Stimulated activated memory B cell treated with anti-CD40 and anti-IgM and Interleukin-4, amounts not matched to agents 10 μg/mL and 1 μg/mL and 100 μg/mL, for 72 hours (primary cell): ENCODE results near the gene PTER.

Experiments
- ATAC-seq: fragments of 150-1000 bp; cut with Tn5 transposase; 2 replicates; pipeline ENCODE4 v1.10.0; 2021
- H3K27ac Mint-ChIP-seq: one replicate; pipeline ENCODE4 v1.8.0; 2022; ENCODE audit warnings: mild to moderate bottlenecking, mixed read lengths
- H3K27me3 Mint-ChIP-seq: one replicate; pipeline ENCODE4 v1.8.0; 2022; ENCODE audit warnings: mixed read lengths
- H3K36me3 Mint-ChIP-seq: one replicate; pipeline ENCODE4 v1.8.0; 2022; ENCODE audit warnings: mixed read lengths
- H3K4me1 Mint-ChIP-seq: one replicate; pipeline ENCODE4 v1.8.0; 2022; ENCODE audit warnings: mixed read lengths
- H3K4me3 Mint-ChIP-seq: one replicate; pipeline ENCODE4 v1.8.0; 2022; ENCODE audit warnings: mild to moderate bottlenecking, moderate library complexity, mixed read lengths
- H3K9me3 Mint-ChIP-seq: one replicate; pipeline ENCODE4 v1.8.0; 2022; ENCODE audit warnings: mixed read lengths

The PTER gene

DNA sequence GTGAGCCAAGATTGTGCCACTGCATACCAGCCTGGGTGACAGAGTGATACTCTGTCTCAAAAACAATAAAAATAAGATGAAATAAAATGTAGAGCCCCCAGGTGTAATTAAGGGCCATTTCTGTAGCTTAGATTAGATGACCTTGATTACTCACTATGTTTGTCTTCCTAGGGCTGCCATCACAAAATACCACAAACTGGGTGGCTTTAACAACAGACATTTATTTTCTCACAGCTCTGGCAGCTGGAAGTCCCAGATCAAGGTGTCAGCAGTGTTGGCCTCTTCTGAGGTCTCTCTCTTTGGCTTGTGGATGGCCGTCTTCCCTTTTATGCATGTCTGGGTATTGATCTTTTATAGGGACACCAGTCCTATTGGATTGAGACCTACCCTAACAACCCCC is 6.1 kb downstream of the PTER start:
- ATAC-seq = no peak
- H3K4me3 Mint-ChIP-seq = no peak overlapping the region
- H3K36me3 Mint-ChIP-seq = peaks cover 21% of the 10 kb centered on the region
- peaks cover 37% of the 10 kb centered on the region for H3K4me1 Mint-ChIP-seq
- no peaks in the 10 kb centered on the region for H3K27me3 Mint-ChIP-seq
- H3K27ac Mint-ChIP-seq = no peak overlapping the region
- no peaks in the 10 kb centered on the region for H3K9me3 Mint-ChIP-seq

DNA sequence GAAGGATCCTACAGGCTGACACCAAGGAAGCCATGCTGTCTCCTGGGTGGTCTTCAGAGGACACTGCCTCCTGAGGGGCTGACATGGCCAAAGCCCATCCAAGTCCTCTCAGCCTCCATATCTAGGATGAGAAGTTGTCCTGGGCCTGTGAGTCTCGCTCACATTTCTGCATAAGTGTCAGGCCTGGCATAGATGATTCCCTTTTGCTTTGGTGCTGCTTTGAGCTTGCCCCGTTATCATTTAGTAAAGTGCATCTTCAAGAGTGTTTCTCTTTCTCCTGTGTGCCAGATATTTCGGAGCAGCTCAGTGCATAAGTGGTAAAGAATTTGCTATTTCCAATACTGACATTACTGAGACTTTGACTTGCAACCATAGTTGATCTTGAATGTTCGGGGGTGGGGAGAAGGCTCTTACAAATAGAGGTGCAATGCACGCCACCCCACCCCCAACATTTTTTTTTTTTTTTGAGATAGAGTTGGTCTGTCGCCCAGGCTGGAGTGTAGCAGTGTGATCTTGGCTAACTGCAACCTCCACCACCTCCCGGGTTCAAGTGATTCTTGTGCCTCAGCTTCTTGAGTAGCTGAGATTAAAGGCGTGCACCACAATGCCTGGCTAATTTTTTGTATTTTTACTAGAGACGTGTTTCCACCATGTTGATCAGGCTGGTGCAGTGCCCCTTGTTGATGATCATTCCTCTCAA is 9.1 kb downstream of the PTER start:
- H3K9me3 Mint-ChIP-seq = no peaks in the 10 kb centered on the region

DNA sequence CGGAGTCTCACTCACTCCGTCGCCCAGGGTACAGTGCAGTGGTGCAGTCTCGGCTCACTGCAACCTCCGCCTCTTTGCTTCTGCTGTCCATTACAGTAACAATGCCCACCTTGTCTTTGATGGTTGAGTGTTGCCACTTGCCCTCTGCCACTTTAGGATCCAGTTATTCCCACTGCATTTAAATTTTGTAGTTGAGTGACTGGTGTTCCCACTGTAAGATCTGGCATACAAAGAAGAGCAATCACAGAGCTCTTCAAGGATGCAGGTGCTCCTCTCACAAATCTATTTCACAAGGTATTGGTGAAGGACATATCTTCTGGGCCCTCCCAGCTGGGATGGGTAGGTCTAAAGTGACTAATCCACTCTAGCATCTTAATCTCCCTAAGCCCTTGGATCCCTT is 12.6 kb downstream of the PTER start:
- no peak overlapping the region for H3K4me3 Mint-ChIP-seq
- H3K27me3 Mint-ChIP-seq = no peaks in the 10 kb centered on the region
- no peaks in the 10 kb centered on the region for H3K9me3 Mint-ChIP-seq
- no peak for ATAC-seq
- no peaks in the 10 kb centered on the region for H3K4me1 Mint-ChIP-seq
- no peak overlapping the region for H3K27ac Mint-ChIP-seq
- H3K36me3 Mint-ChIP-seq = peaks cover 18% of the 10 kb centered on the region

More for the DNA sequence above, 9.1 kb downstream of the PTER start:
- Mint-ChIP-seq H3K36me3 (peaks cover 28% of the 10 kb centered on the region), H3K4me1 (peaks cover 16% of the 10 kb centered on the region), H3K27ac (no peak overlapping the region), H3K4me3 (no peak overlapping the region), H3K27me3 (no peaks in the 10 kb centered on the region)
- no peak for ATAC-seq

DNA sequence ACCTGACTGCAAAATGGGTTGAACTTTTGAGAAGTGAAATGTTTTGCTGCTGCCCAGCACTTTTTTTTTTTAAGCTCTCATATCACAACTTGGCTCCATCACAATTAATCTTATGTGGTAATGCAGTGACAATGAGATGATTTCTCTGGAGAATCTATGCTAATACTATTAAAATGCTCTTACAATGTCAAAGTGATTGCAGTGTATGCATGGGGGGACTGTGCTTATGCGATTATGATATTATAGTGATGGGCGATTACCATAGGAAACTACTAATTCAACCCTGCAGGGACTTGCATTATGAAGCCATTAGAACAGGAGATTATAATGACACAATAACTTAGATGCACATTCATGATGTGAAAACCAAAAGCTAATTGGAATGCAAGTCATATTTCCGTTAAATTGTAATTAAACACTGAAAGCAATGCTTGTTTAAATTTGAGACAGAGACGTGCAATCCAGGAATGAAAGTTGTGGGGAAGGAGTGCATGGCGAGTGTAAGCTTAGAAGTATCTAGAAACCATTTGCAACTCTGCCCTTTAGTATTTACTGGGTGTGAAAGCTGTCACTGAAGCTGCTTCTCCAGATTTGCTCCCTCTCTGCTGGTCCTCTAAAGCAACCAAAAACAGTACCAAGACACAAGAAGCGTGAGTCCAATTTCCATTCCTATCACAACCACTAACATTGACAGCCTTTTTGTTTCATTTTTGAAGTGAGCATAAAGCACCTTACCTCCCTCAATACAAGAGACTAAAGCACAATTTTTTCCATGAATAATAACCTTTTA is 21.6 kb downstream of the PTER start:
- Mint-ChIP-seq H3K27ac (no peak overlapping the region), H3K36me3 (peaks cover 10% of the 10 kb centered on the region), H3K4me3 (no peak overlapping the region), H3K9me3 (no peaks in the 10 kb centered on the region), H3K27me3 (no peaks in the 10 kb centered on the region), H3K4me1 (no peaks in the 10 kb centered on the region)
- ATAC-seq = no peak

DNA sequence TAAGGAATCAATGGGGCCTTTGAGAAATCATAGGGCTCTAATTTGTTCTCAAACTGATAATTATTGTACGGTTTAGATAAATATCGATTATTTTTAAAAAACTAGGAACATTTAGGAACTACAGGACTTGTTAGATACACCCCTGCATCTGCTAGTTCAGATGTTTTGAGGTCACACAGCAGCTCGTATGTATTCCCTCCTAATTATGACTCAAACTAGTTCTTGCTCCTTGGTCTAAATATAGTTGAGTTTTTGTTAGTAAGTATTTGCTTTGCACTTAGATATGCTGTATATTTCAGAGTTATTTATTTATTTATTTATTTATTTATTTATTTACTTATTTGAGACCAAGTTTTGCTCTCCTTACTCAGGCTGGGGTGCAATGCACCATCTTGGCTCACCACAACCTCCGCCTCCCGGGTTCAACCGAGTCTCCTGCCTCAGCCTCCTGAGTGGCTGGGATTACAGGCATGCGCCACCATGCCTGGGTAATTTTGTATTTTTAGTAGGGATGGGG is 22.7 kb downstream of the PTER start:
- H3K9me3 Mint-ChIP-seq = peaks cover 1% of the 10 kb centered on the region
- no peak for ATAC-seq
- no peak overlapping the region for H3K4me3 Mint-ChIP-seq
- peaks cover 2% of the 10 kb centered on the region for H3K4me1 Mint-ChIP-seq
- H3K27me3 Mint-ChIP-seq = no peaks in the 10 kb centered on the region
- peaks cover 20% of the 10 kb centered on the region for H3K36me3 Mint-ChIP-seq
- no peak overlapping the region for H3K27ac Mint-ChIP-seq

DNA sequence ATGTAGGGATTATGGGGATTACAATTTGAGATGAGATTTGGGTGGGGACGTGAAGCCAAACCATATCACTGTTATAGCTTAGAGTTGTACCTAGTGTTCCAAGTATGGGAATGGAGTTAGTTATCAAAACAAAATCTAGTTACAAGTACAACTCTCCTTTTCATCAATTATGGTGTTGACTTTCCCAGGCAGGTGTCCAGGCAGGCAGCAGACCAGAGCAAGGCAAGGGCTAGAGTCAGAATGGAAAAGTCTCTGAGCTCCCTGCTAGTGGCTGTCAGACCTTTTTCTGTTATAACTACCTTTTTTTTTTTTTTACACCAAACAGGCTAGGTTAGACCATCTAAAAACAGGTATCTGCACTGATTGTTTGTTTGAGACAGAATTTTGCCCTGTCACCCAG is 29.2 kb downstream of the PTER start:
- no peaks in the 10 kb centered on the region for H3K27me3 Mint-ChIP-seq
- no peak for ATAC-seq
- H3K4me1 Mint-ChIP-seq = peaks cover 13% of the 10 kb centered on the region
- H3K9me3 Mint-ChIP-seq = peaks cover 6% of the 10 kb centered on the region
- no peak overlapping the region for H3K4me3 Mint-ChIP-seq
- peaks cover 51% of the 10 kb centered on the region for H3K36me3 Mint-ChIP-seq
- no peak overlapping the region for H3K27ac Mint-ChIP-seq

DNA sequence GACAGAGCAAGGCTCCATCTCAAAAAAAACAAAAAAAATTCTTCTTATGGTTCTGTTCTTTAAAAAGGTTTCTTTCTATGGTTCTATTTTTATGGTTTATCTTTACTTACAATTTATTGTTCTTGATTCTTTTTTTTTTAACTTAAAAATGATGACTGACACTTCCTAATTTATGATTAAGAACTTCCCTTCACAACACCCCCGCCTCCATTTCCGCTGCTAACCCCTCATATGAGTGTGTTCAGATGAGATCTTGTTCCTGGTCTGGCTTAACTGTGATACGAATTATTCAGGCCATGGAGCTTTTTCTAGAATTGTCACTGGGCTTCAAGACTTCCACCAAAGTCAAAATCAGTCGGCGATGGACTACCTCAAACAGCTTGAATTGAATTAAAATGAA is 33.9 kb downstream of the PTER start:
- no peak overlapping the region for H3K4me3 Mint-ChIP-seq
- H3K4me1 Mint-ChIP-seq = peaks cover 9% of the 10 kb centered on the region
- peaks cover 2% of the 10 kb centered on the region for H3K9me3 Mint-ChIP-seq
- no peak for ATAC-seq
- no peaks in the 10 kb centered on the region for H3K27me3 Mint-ChIP-seq
- H3K36me3 Mint-ChIP-seq = peaks cover 37% of the 10 kb centered on the region
- H3K27ac Mint-ChIP-seq = no peak overlapping the region

DNA sequence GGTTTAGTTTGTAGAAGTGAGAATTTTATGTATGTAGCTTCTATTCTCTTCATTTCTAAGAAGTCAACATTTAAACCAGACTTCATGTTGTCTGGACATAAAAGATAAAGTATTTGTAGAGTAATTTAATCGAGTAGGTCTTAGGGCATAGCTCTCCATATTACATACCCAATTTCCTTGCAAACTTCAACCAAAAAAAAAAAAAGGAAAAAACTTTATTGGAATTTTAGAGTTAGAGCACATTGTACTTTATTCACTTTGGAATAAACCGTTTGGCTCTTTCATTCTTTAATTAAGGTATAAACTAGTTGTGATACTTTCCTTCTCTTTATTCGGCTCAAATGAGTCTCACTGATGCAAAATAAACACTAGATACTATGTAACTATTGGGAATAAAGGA is 36.0 kb downstream of the PTER start:
- no peak for ATAC-seq
- peaks cover 2% of the 10 kb centered on the region for H3K9me3 Mint-ChIP-seq
- no peak overlapping the region for H3K4me3 Mint-ChIP-seq
- H3K27me3 Mint-ChIP-seq = no peaks in the 10 kb centered on the region
- peaks cover 34% of the 10 kb centered on the region for H3K36me3 Mint-ChIP-seq
- H3K4me1 Mint-ChIP-seq = peaks cover 9% of the 10 kb centered on the region
- no peak overlapping the region for H3K27ac Mint-ChIP-seq

DNA sequence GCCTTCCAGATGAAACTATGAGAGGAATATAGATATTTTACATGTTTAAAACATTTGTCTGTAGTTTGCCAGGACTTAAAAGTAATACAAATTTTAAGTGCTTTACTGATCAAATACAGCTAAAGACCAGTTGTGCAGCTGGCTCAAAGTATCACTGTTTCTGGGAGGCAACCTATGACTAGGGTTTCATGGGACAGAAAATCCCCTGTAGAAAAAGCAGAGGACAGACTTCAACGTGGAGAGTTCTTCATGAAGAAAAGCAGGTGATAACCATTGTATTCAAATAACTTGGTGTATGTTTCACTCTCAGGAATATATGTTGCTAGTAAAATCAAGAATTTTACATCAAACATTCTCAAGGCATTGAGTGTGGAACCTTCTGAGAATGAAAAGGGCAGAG is 40.9 kb downstream of the PTER start:
- H3K27ac Mint-ChIP-seq = no peak overlapping the region
- no peaks in the 10 kb centered on the region for H3K27me3 Mint-ChIP-seq
- H3K9me3 Mint-ChIP-seq = no peaks in the 10 kb centered on the region
- H3K36me3 Mint-ChIP-seq = peaks cover 20% of the 10 kb centered on the region
- H3K4me1 Mint-ChIP-seq = no peaks in the 10 kb centered on the region
- no peak overlapping the region for H3K4me3 Mint-ChIP-seq
- ATAC-seq = no peak

DNA sequence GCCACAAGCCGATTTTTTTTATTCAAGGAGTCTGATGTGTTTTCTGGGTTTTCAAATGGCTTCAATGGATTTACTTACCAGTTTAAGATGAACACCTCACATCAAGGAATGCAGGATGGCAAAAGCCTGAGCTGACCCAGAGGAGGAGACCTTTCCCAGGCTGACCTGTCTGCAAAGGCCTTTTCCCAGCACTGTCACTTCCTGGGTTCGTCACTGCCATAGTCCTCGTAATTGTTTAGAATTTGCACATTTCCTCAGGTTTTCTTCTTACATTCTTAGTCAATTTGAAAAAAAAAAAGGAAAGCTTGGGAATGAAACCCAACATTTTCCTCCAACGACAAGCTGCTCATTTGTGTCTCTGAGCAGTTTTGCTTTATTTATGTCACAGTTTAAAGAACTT is 42.0 kb downstream of the PTER start:
- no peaks in the 10 kb centered on the region for H3K9me3 Mint-ChIP-seq
- no peaks in the 10 kb centered on the region for H3K27me3 Mint-ChIP-seq
- H3K36me3 Mint-ChIP-seq = peaks cover 17% of the 10 kb centered on the region
- no peaks in the 10 kb centered on the region for H3K4me1 Mint-ChIP-seq
- no peak for ATAC-seq
- no peak overlapping the region for H3K27ac Mint-ChIP-seq
- H3K4me3 Mint-ChIP-seq = no peak overlapping the region

DNA sequence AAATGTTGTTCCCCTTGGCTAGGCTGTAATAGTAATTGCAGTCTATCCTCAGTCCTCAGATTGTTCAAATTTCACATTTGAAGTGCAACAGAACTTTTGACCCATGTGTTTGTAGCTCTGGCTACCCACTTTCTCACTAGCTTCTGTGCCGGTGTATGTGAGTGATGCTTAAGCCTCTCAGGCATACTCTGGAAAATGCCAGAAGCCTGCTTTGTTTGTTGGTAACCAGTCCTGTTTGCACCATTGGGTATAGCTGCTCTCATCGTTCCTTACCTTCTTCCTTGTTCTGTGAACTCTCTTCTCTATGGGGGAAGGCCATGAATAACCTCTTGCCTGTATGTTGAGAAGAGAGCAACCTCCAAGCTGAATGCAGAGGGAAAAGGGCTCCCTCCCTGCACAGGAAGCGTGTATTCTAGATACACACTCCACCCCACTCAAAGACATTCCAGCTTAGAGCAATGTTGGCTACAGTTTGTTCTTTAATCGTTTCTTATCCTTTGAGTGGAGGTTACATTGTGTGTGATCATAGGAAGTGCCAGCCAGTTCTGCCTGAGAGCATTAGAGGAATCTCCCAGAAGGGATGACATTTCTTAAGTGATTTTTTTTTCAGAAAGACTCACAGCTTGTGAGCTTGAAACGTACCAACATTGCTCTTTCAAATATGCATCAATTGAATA is 44.4 kb downstream of the PTER start:
- ATAC-seq = no peak
- no peaks in the 10 kb centered on the region for H3K4me1 Mint-ChIP-seq
- H3K27me3 Mint-ChIP-seq = no peaks in the 10 kb centered on the region
- no peak overlapping the region for H3K4me3 Mint-ChIP-seq
- H3K36me3 Mint-ChIP-seq = peaks cover 23% of the 10 kb centered on the region
- H3K9me3 Mint-ChIP-seq = no peaks in the 10 kb centered on the region
- H3K27ac Mint-ChIP-seq = no peak overlapping the region

DNA sequence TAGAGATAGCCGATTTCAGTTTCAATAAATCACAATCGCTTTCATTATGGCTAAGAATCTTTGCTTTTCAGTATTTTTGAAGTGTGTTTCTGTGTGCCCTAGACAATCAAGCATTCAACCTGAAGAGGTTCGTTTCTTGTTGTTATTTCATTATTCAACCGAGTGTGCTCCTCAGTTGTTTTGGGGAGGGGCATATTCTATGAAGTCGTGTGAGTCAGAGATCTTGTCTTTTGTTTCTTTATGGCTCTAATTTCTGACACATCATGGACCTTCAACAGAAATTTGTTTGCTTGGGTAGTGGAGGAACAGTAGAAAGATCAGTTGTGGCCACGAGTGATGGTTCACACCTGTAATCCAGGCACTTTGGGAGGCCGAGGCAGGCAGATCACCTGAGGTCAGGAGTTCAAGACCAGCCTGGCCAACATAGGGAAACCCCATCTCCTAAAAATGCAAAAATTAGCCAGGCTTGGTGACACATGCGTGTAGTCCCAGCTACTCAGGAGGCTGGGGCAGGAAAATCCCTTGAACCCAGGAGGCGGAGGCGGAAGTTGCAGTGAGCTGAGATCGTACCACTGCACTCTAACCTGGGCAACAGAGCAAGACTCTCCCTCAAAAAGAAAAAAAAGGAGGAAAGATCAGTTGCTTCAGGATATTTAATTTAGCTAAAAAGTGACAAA is 46.6 kb downstream of the PTER start:
- Mint-ChIP-seq H3K4me1 (no peaks in the 10 kb centered on the region), H3K4me3 (no peak overlapping the region), H3K27ac (no peak overlapping the region), H3K9me3 (no peaks in the 10 kb centered on the region), H3K36me3 (peaks cover 35% of the 10 kb centered on the region), H3K27me3 (no peaks in the 10 kb centered on the region)
- ATAC-seq = no peak

DNA sequence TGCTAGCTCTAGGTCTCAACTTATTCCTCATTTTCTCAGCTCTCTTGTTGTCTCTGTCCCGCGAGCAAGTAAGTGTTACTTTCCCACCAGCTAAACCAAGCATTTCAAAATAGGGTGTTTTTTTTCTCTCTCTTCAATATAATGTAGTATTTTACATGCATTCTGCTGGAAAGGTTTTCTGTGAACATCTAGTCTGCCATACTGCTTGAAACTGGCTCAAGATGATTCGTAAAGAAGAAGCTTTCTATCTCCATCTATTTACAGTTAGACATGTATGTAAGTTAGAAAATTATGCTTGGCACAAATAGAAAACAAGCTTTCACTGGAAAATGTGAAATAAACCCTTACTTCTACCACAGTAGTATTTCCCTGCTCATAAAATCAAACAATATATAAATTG is 53.7 kb downstream of the PTER start:
- H3K36me3 Mint-ChIP-seq = peaks cover 45% of the 10 kb centered on the region
- H3K4me1 Mint-ChIP-seq = no peaks in the 10 kb centered on the region
- no peak for ATAC-seq
- no peak overlapping the region for H3K27ac Mint-ChIP-seq
- no peaks in the 10 kb centered on the region for H3K9me3 Mint-ChIP-seq
- no peaks in the 10 kb centered on the region for H3K27me3 Mint-ChIP-seq
- no peak overlapping the region for H3K4me3 Mint-ChIP-seq

DNA sequence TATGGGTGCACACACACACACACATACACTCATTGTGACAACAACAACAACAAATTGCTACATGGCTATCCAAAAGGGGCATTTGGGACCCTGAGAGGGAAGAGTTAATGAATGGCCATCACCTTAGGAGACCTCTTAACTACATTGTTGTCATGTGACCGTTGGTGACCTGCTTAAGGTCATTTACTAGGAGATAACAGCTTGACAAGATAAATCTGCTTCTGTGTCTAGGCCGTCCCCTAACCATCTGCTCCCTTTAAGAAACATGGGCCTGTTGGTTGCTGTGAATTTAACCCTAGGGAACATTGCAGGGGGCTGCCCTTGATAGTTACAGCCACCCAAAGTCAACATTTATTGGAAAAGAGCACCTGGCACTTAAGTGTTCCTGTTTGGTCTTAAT is 55.1 kb downstream of the PTER start:
- Mint-ChIP-seq H3K36me3 (peaks cover 50% of the 10 kb centered on the region), H3K4me3 (no peak overlapping the region), H3K27ac (no peak overlapping the region), H3K4me1 (no peaks in the 10 kb centered on the region), H3K27me3 (no peaks in the 10 kb centered on the region), H3K9me3 (no peaks in the 10 kb centered on the region)
- no peak for ATAC-seq

DNA sequence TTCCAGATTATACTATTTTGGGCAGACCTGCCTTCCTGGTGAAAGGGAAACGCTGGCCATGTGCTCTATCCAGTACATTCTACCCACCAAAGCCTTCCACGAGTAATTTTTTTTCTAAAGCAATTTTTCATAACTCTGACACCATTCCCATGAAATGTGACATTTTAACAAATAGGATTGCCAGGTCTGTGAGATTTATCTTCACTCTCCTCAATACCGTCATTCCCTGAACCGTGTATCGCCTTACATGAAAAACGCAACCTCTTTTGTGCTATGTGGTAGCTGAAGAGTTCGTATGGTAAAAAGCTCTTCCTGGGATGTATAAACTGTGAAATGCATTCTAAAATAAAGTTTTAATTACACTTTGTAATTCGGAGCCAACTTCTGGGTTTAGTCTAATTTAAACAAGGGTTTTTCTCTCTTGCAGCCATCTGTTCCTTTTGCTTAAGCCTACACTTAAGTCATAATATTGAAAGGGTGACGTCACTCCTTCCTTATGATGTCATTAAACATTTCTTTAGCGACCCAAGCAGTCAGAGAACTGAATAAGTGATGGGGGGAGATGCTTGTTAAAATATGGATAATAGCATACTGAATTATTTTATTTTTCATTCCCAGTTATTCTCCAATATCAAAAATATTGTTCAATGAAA is 57.2 kb downstream of the PTER start:
- Mint-ChIP-seq H3K4me3 (no peak overlapping the region), H3K4me1 (no peaks in the 10 kb centered on the region), H3K27ac (no peak overlapping the region), H3K27me3 (no peaks in the 10 kb centered on the region), H3K36me3 (peaks cover 55% of the 10 kb centered on the region), H3K9me3 (no peaks in the 10 kb centered on the region)
- no peak for ATAC-seq
